Omental fat pad (tissue), 4 donors: Measurements from ENCODE around the gene MAP3K9. TPM values are rescaled to one million over a fixed set of nuclear protein-coding genes. Genes with fewer than 3 reads are reported as not detected.

Source experiments
- ATAC-seq: fragments of 150-250 bp; one replicate; pipeline ENCODE4 v1.9.1; 2016; ENCODE audit warnings: mild to moderate bottlenecking, moderate library complexity; ENCODE audit not compliant: low FRiP score
- DNase-seq: peaks from one replicate; pipeline ENCODE4 v3.0.0-alpha.2; 2019; ENCODE audit warnings: low spot score
- CTCF ChIP-seq, 3 donors: fragments of 450-650 bp; IDR thresholded peaks; one replicate each; pipeline ENCODE4 v1.5.1; 2016 to 2017; ENCODE audit warnings: antibody characterized with exemption in 3 of 3, mild to moderate bottlenecking in 3 of 3, moderate library complexity in 2 of 3
- total RNA-seq, 4 donors: library from RNA; depleted of rRNA; stranded (reverse); fragments of >200 nt; gene quantifications; one replicate each; pipeline ENCODE4 v1.1.0, GENCODE V29; 2016

MAP3K9 gene
- total RNA-seq, 4 donors from 2014 or later, result 0.32 to 5.8 (median 1.1) TPM

GRCh38 chr14:70801836-70802235 lies 7.5 kb downstream of the MAP3K9 start:
- no peak for ATAC-seq
- no peak for TF ChIP-seq CTCF (IDR thresholded peaks at IDR 0.05)
- no peak for DNase-seq

- DNase-seq (no peak), ATAC-seq (no peak)
- TF ChIP-seq CTCF (IDR thresholded peaks at IDR 0.05), result no peak
Measured at GRCh38 chr14:70796551-70796950, 12.8 kb downstream of the MAP3K9 start.

- TF ChIP-seq CTCF (IDR thresholded peaks at IDR 0.05), result no peak
- DNase-seq (no peak), ATAC-seq (no peak)
Measured at GRCh38 chr14:70794294-70794693, 15.0 kb downstream of the MAP3K9 start.

GRCh38 chr14:70793637-70794036 lies 15.7 kb downstream of the MAP3K9 start:
- DNase-seq (no peak), ATAC-seq (no peak)
- TF ChIP-seq CTCF (IDR thresholded peaks at IDR 0.05), result no peak

GRCh38 chr14:70792939-70793338 lies 16.4 kb downstream of the MAP3K9 start:
- no peak for DNase-seq
- ATAC-seq, result no peak
- no peak for TF ChIP-seq CTCF (IDR thresholded peaks at IDR 0.05)

- DNase-seq (no peak), ATAC-seq (no peak)
- TF ChIP-seq CTCF (IDR thresholded peaks at IDR 0.05), result no peak
Measured at GRCh38 chr14:70791971-70792370, 17.3 kb downstream of the MAP3K9 start.

GRCh38 chr14:70789961-70790360 lies 19.4 kb downstream of the MAP3K9 start:
- DNase-seq (no peak), ATAC-seq (no peak)
- no peak for TF ChIP-seq CTCF (IDR thresholded peaks at IDR 0.05)
